HCT116 (cell line): ENCODE results near the gene C2orf72. TPM values are rescaled to one million over a fixed set of nuclear protein-coding genes. Genes with fewer than 3 reads are reported as not detected.

Experiments used
- ATAC-seq: fragments of 200-7000 bp; cut with Tn5 transposase; 2 replicates; pipeline ENCODE4 v1.9.1; 2020; ENCODE audit warnings: mild to moderate bottlenecking, moderate library complexity
- BruUV-seq: library from RNA; stranded (reverse); fragments of 400-500 nt; replicated peaks from 2 replicates; lab custom pipeline; 2021; lab: Mats Ljungman, UMichigan
- CTCF ChIA-PET: fragments of 300-600 bp; sonication (Branson Sonifier 250); formaldehyde crosslinking; loops from one replicate; lab custom pipeline; 2021; ENCODE audit warnings: antibody characterized with exemption; lab: Charles Lee
- POLR2A ChIA-PET: fragments of 300-600, 350-600 bp; sonication (Branson Sonifier 250); formaldehyde crosslinking; loops from one replicate; lab custom pipeline; 2021; ENCODE audit warnings: antibody characterized with exemption; lab: Charles Lee
- RAD21 ChIA-PET, 2 experiments: fragments of 300-600 bp; sonication (Branson Sonifier 250); formaldehyde crosslinking; loops; one replicate each; lab custom pipeline; 2023; ENCODE audit warnings: low total read pairs in 2 of 2; ENCODE audit not compliant: uncharacterized antibody in 2 of 2, unreplicated experiment in 2 of 2, low non-redundant PET in 1 of 2; lab: Charles Lee
- DNase-seq: peaks from one replicate; pipeline ENCODE4 v3.0.0-alpha.2; 2010; ENCODE audit warnings: low read depth, low spot score
- H2AFZ ChIP-seq: fragments of 200-600 bp; shearing (Covaris generic), sonication (generic); 2 replicates; pipeline ENCODE4 v1.6.1; 2017; ENCODE audit warnings: low read depth, mixed run types, mixed read lengths, antibody characterized with exemption, low read length; ENCODE audit not compliant: poor library complexity, severe bottlenecking
- H3K27ac ChIP-seq: 2 replicates; pipeline ENCODE4 v1.5.1; 2012; ENCODE audit warnings: low read depth, low read length
- H3K27me3 ChIP-seq: fragments of 200-600 bp; sonication (generic); 2 replicates; pipeline ENCODE4 v1.6.1; 2016; ENCODE audit warnings: mixed run types, low read length, mixed read lengths; ENCODE audit not compliant: insufficient read depth
- H3K36me3 ChIP-seq, 2 experiments: fragments of 200-500 bp in 1 of 2; fragments of 200-600 bp in 1 of 2; sonication (Bioruptor generic) in 1 of 2; sonication (generic) in 1 of 2; 2 replicates each; pipeline versions ENCODE4 v1.5.1 to v1.6.1; 2014 to 2016; ENCODE audit warnings: low read length in 2 of 2, inconsistent platforms in 1 of 2, mixed read lengths in 1 of 2, mixed run types in 1 of 2; ENCODE audit not compliant: insufficient read depth in 2 of 2, control insufficient read depth in 1 of 2
- H3K4me1 ChIP-seq, 2 experiments: fragments of 200-600 bp in 1 of 2; sonication (generic) in 1 of 2; 2 replicates each; pipeline versions ENCODE4 v1.5.1 to v1.6.1; 2012 to 2017; ENCODE audit warnings: low read length in 2 of 2, inconsistent platforms in 1 of 2, mild to moderate bottlenecking in 1 of 2, mixed read lengths in 1 of 2, mixed run types in 1 of 2, moderate library complexity in 1 of 2; ENCODE audit not compliant: insufficient read depth in 2 of 2, control insufficient read depth in 1 of 2
- H3K4me2 ChIP-seq: fragments of 200-600 bp; sonication (generic); 2 replicates; pipeline ENCODE4 v1.6.1; 2017; ENCODE audit warnings: mixed run types, low read length, mixed read lengths
- H3K4me3 ChIP-seq, 2 experiments: fragments of 200-600 bp in 1 of 2; sonication (generic) in 1 of 2; replicated peaks in 1 of 2; 2 replicates each; pipeline ENCODE4 v1.5.1; 2011 to 2016; ENCODE audit warnings: low read length in 2 of 2, control low read depth in 1 of 2, low read depth in 1 of 2, mild to moderate bottlenecking in 1 of 2, mixed read lengths in 1 of 2, mixed run types in 1 of 2
- H3K79me2 ChIP-seq: fragments of 200-600 bp; sonication (generic); 2 replicates; pipeline ENCODE4 v1.6.1; 2017; ENCODE audit warnings: mild to moderate bottlenecking, mixed run types, low read length, moderate library complexity, mixed read lengths; ENCODE audit not compliant: insufficient read depth
- H3K9ac ChIP-seq: fragments of 200-600 bp; sonication (generic); 2 replicates; pipeline ENCODE4 v1.6.1; 2016; ENCODE audit warnings: low read length, mixed read lengths
- H3K9me2 ChIP-seq: fragments of 200-600 bp; sonication (generic), shearing (Covaris generic); 2 replicates; pipeline ENCODE4 v1.6.1; 2017; ENCODE audit warnings: mixed run types, mild to moderate bottlenecking, moderate library complexity; ENCODE audit not compliant: insufficient read depth
- H3K9me3 ChIP-seq, 2 experiments: fragments of 200-500 bp in 1 of 2; fragments of 200-600 bp in 1 of 2; sonication (Bioruptor generic) in 1 of 2; sonication (generic) in 1 of 2; 2 replicates each; pipeline ENCODE4 v1.6.1; 2014 to 2017; ENCODE audit warnings: low read length in 2 of 2, mixed read lengths in 2 of 2, inconsistent platforms in 1 of 2, low read depth in 1 of 2, mild to moderate bottlenecking in 1 of 2, mixed run types in 1 of 2, moderate library complexity in 1 of 2; ENCODE audit not compliant: control insufficient read depth in 1 of 2, insufficient read depth in 1 of 2
- H4K20me1 ChIP-seq: fragments of 200-600 bp; sonication (generic), shearing (Covaris generic); 2 replicates; pipeline ENCODE4 v1.6.1; 2017; ENCODE audit warnings: mixed run types, mild to moderate bottlenecking, moderate library complexity; ENCODE audit not compliant: insufficient read depth
- CBX3 ChIP-seq: IDR thresholded peaks from 2 replicates; pipeline ENCODE4 v1.6.1; 2012; ENCODE audit warnings: low read depth
- ELF1 ChIP-seq: IDR thresholded peaks from 2 replicates; pipeline ENCODE4 v1.6.1; 2012; ENCODE audit warnings: low read depth, borderline replicate concordance
- JUND ChIP-seq: IDR thresholded peaks from 2 replicates; pipeline ENCODE4 v1.6.1; 2012
- POLR2A ChIP-seq: IDR thresholded peaks from 2 replicates; pipeline ENCODE4 v1.7.0; 2011; ENCODE audit warnings: borderline replicate concordance; ENCODE audit not compliant: insufficient read depth, insufficient read length; ENCODE audit errors: extremely low read depth
- POLR2AphosphoS5 ChIP-seq: IDR thresholded peaks from 2 replicates; pipeline ENCODE4 v1.6.1; 2011; ENCODE audit warnings: mild to moderate bottlenecking, low read depth, low read length, moderate library complexity
- SP1 ChIP-seq: IDR thresholded peaks from 2 replicates; pipeline ENCODE4 v1.6.1; 2012; ENCODE audit warnings: low read depth
- TCF7L2 ChIP-seq: IDR thresholded peaks from 2 replicates; pipeline ENCODE4 v1.7.0; 2011; ENCODE audit warnings: borderline replicate concordance, inconsistent platforms; ENCODE audit not compliant: insufficient read depth, insufficient read length; ENCODE audit errors: extremely low read depth
- YY1 ChIP-seq: IDR thresholded peaks from 2 replicates; pipeline ENCODE4 v1.6.1; 2011; ENCODE audit warnings: low read length, low read depth, moderate library complexity, mild to moderate bottlenecking; ENCODE audit not compliant: insufficient replicate concordance; ENCODE audit errors: extremely low read depth
- ZFX ChIP-seq: fragments of 450-650 bp; IDR thresholded peaks from 2 replicates; pipeline ENCODE4 v1.6.1; 2017
- ZNF274 ChIP-seq: fragments of 200-500 bp; sonication (Bioruptor generic); IDR thresholded peaks from 2 replicates; pipeline ENCODE4 v1.6.1; 2014; ENCODE audit warnings: mild to moderate bottlenecking, low read depth, low read length, inconsistent platforms
- intact Hi-C: fragments of 100-400 bp; cut with micrococcal nuclease; formaldehyde crosslinking; loops from 2 replicates; pipeline ENCODE4 v1.10.0; 2022
- total RNA-seq: library from RNA; stranded (reverse); gene quantifications from one replicate; pipeline ENCODE4 v1.2.1, GENCODE V29; 2021; ENCODE audit not compliant: unreplicated experiment
- TF ChIP-seq, protein P1 (sequence below), 3 experiments: fragments of 200-600 bp in 1 of 3; sonication (generic) in 1 of 3; IDR thresholded peaks in 2 of 3; conservative IDR thresholded peaks in 1 of 3; 2 replicates each; pipeline ENCODE4 v1.5.1; 2012 to 2017; ENCODE audit warnings: low read depth in 2 of 3, low read length in 2 of 3, antibody characterized with exemption in 1 of 3, borderline replicate concordance in 1 of 3, control low read depth in 1 of 3, mild to moderate bottlenecking in 1 of 3, mixed read lengths in 1 of 3, mixed run types in 1 of 3, moderate library complexity in 1 of 3; ENCODE audit not compliant: insufficient read depth in 1 of 3
- TF ChIP-seq, protein P2 (sequence below): IDR thresholded peaks from 2 replicates; pipeline ENCODE4 v1.6.1; 2012

The C2orf72 gene
- total RNA-seq, 1 experiment from 2014 or later: 3.7 TPM

DNA sequence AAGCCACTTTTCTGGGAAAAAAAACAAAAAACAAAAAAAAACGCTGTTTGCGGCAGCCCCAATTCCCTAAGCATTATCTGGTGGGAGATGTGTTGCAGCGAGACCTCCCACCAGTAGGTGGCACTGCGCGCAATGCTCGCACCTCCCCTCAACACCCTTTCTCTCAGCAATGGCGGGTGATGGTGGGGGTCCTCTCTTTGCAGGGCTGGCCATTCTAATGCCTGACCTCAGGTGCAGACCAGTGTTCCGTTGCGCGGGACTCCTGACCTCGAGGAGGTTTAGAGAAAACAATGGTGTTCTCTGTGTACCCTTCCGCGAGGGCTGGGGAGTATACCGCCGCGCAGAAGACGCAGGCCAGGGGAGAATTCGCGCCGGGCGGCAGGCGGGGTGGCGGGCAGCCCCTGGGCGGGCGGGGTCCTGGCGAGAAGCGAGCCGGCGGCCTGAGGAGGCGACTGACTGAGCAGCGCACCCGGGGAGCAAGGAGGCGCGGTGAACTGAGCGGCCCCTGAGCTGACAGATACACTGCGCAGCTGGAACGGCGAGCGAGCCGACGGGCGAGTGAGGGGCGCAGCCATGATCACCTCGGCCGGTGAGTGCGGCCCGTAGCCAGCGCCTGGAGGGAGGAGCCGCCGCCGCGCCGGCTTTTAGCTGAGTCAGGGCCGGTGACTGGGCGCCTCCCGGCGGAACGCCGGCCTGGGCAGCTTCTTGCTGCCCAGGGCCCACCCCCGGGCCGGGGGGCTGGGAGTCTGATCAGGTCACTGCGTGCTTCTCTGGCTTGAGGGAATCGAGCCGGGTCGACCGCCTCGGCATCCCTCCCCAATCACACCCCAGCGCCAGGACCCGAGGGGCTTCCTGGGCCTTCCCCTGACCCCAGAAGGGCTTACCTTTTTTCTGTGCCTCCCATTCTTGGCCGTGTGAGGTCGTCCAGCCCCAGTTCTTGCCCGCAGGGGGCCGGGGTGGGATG is 19.4 kb downstream of the C2orf72 start, which contains the start of gene PSMD1:
TSS of gene PSMD1 (plus strand) at position 415 of the 964 bp plus-strand sequence. CDS start at position 574, 159 bp downstream.
- DNase-seq: peak; percentile 87
- Histone ChIP-seq H3K36me3 (peaks cover 3 to 6% of the 10 kb centered on the region in 2 experiments; a peak in 2 of 4 replicates), H3K4me3 (peak within 1 kb of the TSS; percentile 92 to 100), H4K20me1 (no peaks in the 10 kb centered on the region), H3K9me2 (no peaks in the 10 kb centered on the region), H3K79me2 (peaks cover 51% of the 10 kb centered on the region), H2AFZ (peak within 1 kb of the TSS; percentile 85), H3K4me1 (peaks cover 18 to 45% of the 10 kb centered on the region in 2 experiments), H3K9ac (peak within 1 kb of the TSS; percentile 94), H3K27ac (peak within 1 kb of the TSS; percentile 83), H3K9me3 (no peaks in the 10 kb centered on the region), H3K27me3 (no peaks in the 10 kb centered on the region), H3K4me2 (peak within 1 kb of the TSS; percentile 89)
- peak; percentile 73 for ATAC-seq
- TF ChIP-seq ELF1 (no peak), SP1 (peak; percentile 91), CBX3 (peak; percentile 84), ZNF274 (no peak), TCF7L2 (peak; percentile 15), JUND (no peak), ZFX (peak; percentile 85), POLR2AphosphoS5 (peak; percentile 77), YY1 (peak; percentile 95), POLR2A (peak; percentile 23)
- TF ChIP-seq, protein P1, sequence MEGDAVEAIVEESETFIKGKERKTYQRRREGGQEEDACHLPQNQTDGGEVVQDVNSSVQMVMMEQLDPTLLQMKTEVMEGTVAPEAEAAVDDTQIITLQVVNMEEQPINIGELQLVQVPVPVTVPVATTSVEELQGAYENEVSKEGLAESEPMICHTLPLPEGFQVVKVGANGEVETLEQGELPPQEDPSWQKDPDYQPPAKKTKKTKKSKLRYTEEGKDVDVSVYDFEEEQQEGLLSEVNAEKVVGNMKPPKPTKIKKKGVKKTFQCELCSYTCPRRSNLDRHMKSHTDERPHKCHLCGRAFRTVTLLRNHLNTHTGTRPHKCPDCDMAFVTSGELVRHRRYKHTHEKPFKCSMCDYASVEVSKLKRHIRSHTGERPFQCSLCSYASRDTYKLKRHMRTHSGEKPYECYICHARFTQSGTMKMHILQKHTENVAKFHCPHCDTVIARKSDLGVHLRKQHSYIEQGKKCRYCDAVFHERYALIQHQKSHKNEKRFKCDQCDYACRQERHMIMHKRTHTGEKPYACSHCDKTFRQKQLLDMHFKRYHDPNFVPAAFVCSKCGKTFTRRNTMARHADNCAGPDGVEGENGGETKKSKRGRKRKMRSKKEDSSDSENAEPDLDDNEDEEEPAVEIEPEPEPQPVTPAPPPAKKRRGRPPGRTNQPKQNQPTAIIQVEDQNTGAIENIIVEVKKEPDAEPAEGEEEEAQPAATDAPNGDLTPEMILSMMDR (IDR thresholded peaks at IDR 0.05 in 2 of 3, conservative IDR thresholded peaks at IDR 0.05 in 1 of 3; ENCODE audit: borderline replicate concordance in 1 of 3, insufficient read depth in 1 of 3, low read depth in 2 of 3, low read length in 2 of 3): peak; percentile 73 to 95 (median 93)
- TF ChIP-seq, protein P2, sequence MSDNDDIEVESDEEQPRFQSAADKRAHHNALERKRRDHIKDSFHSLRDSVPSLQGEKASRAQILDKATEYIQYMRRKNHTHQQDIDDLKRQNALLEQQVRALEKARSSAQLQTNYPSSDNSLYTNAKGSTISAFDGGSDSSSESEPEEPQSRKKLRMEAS: peak; percentile 63
- POLR2A ChIA-PET: no interaction called here
- intact Hi-C loops: no loop called here
- BruUV-seq: no TSS peak
- RAD21 ChIA-PET: no interaction called here
- CTCF ChIA-PET: interaction anchor here (0.8 to 1.7 kb wide), 5 partner anchors 13 to 395 kb away, joined by 3 to 7 read pairs (median 3); no protein-coding TSS in a partner anchor
